ENCODE measurements around the gene PABPN1. TPM values are rescaled to one million over a fixed set of nuclear protein-coding genes. Genes with fewer than 3 reads are reported as not detected.

The PABPN1 gene
- total and polyA plus RNA-seq, 9 of the 15 experiments (the other 6 are each of a cell fraction or from before 2014, with no cell fraction given): 32.6 to 388 (median 178) TPM

DNA sequence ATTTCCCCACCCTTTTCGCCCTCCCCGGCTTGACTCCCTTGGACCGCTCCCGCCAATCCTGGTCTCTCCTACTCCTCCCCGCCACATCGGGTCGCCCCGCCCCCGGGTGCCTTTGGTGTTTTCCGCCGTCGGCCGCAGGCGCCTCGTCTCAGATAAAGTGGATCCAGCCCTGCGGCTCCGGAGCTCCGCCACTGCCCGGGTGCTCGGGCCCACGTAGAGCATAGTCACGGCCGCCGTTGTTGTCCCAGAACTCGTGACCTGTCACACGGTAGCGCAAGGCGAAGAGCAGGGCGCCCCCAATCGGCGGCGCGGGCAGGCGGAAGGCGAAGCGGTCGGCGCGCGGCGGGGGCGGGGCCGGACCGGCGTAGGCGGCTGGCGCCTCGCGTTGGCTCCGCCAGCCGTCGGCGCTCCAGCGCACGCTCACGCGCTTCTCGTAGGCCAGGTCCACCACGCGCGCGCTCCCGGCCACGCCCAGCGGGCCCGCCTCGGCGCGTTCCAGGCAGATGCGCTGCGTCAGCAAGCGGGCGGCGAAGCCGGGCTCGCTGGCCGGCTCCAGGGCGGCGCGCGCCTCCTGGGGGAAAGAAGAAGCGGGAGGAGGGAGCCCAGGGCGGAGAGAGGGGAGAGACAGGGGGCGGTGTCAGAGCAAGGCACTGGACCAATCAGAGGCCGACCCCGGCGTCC is 19.8 kb upstream of the PABPN1 start (continued):
- TF ChIP-seq, protein P1, sequence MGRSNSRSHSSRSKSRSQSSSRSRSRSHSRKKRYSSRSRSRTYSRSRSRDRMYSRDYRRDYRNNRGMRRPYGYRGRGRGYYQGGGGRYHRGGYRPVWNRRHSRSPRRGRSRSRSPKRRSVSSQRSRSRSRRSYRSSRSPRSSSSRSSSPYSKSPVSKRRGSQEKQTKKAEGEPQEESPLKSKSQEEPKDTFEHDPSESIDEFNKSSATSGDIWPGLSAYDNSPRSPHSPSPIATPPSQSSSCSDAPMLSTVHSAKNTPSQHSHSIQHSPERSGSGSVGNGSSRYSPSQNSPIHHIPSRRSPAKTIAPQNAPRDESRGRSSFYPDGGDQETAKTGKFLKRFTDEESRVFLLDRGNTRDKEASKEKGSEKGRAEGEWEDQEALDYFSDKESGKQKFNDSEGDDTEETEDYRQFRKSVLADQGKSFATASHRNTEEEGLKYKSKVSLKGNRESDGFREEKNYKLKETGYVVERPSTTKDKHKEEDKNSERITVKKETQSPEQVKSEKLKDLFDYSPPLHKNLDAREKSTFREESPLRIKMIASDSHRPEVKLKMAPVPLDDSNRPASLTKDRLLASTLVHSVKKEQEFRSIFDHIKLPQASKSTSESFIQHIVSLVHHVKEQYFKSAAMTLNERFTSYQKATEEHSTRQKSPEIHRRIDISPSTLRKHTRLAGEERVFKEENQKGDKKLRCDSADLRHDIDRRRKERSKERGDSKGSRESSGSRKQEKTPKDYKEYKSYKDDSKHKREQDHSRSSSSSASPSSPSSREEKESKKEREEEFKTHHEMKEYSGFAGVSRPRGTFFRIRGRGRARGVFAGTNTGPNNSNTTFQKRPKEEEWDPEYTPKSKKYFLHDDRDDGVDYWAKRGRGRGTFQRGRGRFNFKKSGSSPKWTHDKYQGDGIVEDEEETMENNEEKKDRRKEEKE (IDR thresholded peaks at IDR 0.05; ENCODE audit: borderline replicate concordance in 1 of 2, control insufficient read depth in 1 of 2, low read depth in 2 of 2, low read length in 1 of 2): 0 out of 4 replicates have a peak, but pooled peaks of 1 of the 2 experiments have one; percentile 62
- TF ChIP-seq ZBTB17 (CRISPR knock-in tag; IDR thresholded peaks at IDR 0.05) (0 out of 2 replicates have a peak, but pooled peaks have one; percentile 24), MAFK (IDR thresholded peaks at IDR 0.05; ENCODE audit: low read length) (peak; percentile 85), POLR2G (IDR thresholded peaks at IDR 0.05; ENCODE audit: low read depth, low read length) (peak; percentile 84), XRCC4 (IDR thresholded peaks at IDR 0.05; ENCODE audit: extremely low read depth, insufficient read depth, insufficient read length) (no peak), SLC30A9 (CRISPR knock-in tag; IDR thresholded peaks at IDR 0.05) (no peak), PPARD (CRISPR knock-in tag; IDR thresholded peaks at IDR 0.05) (no peak), SP2 (IDR thresholded peaks at IDR 0.05; ENCODE audit: extremely low read depth, low read depth, low read length, poor library complexity, severe bottlenecking) (no peak), HLTF (IDR thresholded peaks at IDR 0.05) (no peak)
- TF ChIP-seq, protein P2, sequence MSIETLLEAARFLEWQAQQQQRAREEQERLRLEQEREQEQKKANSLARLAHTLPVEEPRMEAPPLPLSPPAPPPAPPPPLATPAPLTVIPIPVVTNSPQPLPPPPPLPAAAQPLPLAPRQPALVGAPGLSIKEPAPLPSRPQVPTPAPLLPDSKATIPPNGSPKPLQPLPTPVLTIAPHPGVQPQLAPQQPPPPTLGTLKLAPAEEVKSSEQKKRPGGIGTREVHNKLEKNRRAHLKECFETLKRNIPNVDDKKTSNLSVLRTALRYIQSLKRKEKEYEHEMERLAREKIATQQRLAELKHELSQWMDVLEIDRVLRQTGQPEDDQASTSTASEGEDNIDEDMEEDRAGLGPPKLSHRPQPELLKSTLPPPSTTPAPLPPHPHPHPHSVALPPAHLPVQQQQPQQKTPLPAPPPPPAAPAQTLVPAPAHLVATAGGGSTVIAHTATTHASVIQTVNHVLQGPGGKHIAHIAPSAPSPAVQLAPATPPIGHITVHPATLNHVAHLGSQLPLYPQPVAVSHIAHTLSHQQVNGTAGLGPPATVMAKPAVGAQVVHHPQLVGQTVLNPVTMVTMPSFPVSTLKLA (conservative IDR thresholded peaks at IDR 0.05): no peak
- TF ChIP-seq, protein P3, sequence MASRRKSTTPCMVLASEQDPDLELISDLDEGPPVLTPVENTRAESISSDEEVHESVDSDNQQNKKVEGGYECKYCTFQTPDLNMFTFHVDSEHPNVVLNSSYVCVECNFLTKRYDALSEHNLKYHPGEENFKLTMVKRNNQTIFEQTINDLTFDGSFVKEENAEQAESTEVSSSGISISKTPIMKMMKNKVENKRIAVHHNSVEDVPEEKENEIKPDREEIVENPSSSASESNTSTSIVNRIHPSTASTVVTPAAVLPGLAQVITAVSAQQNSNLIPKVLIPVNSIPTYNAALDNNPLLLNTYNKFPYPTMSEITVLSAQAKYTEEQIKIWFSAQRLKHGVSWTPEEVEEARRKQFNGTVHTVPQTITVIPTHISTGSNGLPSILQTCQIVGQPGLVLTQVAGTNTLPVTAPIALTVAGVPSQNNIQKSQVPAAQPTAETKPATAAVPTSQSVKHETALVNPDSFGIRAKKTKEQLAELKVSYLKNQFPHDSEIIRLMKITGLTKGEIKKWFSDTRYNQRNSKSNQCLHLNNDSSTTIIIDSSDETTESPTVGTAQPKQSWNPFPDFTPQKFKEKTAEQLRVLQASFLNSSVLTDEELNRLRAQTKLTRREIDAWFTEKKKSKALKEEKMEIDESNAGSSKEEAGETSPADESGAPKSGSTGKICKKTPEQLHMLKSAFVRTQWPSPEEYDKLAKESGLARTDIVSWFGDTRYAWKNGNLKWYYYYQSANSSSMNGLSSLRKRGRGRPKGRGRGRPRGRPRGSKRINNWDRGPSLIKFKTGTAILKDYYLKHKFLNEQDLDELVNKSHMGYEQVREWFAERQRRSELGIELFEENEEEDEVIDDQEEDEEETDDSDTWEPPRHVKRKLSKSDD (conservative IDR thresholded peaks at IDR 0.05; ENCODE audit: low read length): no peak
- TF ChIP-seq, protein P4, sequence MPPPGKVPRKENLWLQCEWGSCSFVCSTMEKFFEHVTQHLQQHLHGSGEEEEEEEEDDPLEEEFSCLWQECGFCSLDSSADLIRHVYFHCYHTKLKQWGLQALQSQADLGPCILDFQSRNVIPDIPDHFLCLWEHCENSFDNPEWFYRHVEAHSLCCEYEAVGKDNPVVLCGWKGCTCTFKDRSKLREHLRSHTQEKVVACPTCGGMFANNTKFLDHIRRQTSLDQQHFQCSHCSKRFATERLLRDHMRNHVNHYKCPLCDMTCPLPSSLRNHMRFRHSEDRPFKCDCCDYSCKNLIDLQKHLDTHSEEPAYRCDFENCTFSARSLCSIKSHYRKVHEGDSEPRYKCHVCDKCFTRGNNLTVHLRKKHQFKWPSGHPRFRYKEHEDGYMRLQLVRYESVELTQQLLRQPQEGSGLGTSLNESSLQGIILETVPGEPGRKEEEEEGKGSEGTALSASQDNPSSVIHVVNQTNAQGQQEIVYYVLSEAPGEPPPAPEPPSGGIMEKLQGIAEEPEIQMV (tag; conservative IDR thresholded peaks at IDR 0.05; ENCODE audit: low read depth): no peak
- TF ChIP-seq, protein P5, sequence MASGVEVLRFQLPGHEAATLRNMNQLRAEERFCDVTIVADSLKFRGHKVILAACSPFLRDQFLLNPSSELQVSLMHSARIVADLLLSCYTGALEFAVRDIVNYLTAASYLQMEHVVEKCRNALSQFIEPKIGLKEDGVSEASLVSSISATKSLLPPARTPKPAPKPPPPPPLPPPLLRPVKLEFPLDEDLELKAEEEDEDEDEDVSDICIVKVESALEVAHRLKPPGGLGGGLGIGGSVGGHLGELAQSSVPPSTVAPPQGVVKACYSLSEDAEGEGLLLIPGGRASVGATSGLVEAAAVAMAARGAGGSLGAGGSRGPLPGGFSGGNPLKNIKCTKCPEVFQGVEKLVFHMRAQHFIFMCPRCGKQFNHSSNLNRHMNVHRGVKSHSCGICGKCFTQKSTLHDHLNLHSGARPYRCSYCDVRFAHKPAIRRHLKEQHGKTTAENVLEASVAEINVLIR (CRISPR knock-in tag; IDR thresholded peaks at IDR 0.05): peak; percentile 49; the same call in 1 of the 2 replicates

All from K562 (cell line).